ENCODE measurements around the gene SMAGP.
"Not testable (repeated sequence)": the region's sequence is repeated elsewhere in the genome, so short reads cannot be mapped to it uniquely, and the experiment has no call there.

Gene SMAGP

DNA sequence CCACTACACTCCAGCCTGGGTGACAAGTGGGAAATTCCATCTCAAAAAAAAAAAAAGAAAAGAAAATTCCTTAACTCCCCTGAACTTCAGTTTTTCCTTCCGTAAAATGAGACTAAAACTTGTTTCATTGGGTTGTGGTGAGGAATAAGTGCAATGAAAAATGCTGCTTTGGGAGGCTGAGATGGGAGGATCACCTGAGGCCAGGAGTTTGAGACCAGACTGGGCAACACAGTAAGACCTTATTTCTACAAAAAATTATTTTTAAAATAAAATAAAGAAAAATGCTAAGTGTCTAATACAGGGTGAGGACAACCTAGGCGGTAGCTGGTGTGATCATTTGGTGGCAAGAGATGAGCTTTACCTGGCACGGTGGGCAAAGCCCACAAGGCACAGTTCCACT, 6.9 kb downstream of the SMAGP start:
- no peak for DNase-seq

DNA sequence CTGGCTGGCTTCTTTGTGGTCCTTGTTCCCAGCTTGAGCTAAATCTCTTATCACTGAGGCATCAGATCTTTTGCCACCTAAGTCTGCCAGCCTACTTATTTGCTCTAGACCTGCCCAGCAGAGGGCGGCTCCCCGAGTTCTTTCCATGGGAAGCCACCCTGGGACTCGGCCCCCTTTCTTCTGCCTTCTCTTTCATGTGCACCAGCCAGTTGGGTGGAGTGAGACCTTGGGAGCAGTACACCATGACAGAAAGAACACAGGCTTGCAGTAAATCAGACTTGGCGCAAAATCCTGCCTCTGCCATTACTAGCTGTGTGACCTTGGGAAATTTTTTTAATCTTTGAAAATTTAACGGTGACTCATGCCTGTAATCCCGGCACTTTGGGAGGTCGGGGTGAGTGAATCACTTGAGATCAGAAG, 7.4 kb downstream of the SMAGP start:
- DNase-seq, result peak; percentile 49 to 56

DNA sequence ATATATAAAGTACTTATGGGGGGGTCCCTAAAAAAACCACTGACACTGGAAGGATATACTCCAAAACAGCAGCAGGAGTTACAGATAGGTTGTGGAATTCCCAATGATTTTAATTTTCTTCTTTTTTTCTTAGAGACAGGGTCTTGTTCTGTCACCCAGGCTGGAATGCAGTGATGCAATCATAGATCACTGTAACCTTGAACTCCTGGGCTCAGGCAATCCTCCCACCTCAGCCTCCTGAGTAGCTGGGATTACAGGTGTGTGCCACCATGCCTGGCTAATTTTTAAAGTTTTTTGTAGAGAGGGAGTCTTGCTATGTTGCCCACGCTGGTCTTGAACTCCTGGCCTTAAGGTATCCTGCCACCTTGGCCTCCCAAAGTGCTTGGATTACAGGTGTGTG, 10.6 kb downstream of the SMAGP start:
- DNase-seq, result not testable (repeated sequence)

DNA sequence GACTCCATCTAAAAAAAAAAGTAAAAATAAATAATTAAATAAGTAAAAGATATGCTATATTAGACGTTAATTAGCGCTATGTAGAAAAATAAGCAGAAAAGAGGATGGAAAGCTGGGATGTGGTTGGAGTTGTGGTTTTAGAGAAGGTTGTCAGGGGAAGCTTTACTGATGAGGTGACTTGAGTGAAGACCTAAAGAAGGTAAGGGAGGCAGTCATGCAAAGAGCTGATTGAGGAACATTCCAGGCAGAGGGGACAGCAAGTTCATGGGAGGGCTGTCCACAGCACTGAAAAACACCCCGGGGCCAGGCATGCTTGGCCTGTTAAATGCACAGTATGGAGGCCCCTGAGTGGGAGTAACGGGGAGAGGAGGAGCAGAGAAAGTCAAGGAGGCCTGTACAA, 15.7 kb downstream of the SMAGP start:
- no peak for DNase-seq

DNA sequence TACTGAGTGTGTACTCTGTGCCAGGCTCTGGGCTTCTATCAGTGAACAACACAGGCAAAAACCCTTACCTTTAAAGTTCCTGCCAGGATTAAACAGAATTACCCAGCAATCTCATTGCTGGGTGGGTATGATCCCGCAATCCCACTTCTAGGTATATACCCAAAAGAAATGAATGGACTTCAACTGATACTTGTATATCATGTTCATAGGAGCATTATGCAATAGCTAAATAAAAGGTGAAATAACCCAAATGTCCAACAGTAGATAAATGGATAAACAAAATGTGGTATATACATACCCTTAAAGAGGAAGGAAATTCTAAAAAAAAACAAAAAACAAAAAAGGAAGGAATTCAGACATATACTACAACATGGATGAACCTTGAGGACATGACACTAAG, 16.9 kb downstream of the SMAGP start:
- no peak for DNase-seq

DNA sequence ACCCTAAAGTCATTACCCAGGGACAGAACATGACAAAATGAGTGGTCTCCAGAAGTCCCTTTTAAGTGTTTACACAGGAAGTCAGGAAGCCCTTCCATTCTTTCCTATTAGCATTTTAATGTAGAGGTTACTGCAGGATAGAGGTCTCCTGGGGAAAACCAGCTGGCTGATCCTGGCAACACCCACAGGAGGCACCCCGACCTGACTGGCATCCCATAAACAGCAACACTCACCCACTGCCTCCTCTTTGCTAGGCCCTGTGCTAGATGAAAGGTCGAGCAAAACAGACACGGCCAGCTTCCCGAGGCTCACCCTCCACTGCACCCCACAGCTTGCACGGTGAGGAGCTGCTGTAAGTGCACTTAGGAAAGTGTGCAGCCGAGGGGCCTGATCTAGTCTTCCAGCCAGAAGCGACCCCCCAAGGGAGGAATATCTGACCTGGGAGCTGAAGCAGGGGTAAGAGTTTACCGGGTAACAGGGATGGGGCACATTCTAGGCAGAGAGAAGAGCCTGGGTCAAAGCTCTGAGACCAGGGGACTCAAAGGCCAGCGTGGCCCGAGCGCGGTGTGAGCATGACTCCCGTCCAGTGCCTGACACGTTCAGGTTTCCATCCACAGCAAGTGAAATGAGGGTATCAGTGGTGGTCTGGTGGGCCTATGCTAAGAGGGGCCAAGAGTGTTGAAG, 22.6 kb downstream of the SMAGP start:
- no peak for DNase-seq

DNA sequence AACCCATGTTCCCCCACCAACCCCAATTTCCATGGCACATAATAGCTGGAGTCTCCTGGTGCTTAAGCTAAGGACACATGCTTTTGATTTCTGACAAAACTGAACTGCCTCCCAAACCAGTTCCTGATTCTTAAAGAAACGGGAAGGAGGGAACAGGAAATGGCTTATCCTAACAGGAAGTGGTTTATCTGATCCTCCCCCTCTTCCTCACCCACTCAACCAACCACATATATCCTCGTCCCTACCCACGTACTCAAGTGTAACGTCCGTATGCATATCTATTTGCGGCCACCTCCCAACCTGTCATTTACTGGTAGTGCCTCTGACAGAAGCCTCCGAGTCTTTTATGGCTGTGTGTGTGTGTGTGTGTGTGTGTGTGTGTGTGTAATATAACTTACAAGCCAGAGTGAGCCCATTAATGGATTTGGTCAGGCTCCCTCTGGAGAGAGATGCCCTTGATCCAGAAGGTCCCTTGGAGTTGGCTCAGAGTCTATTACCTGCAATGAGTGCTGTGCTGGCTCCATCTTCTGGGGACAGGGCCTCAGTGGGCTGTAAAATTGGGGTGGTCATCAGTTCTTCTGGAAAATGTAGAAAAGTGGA, 23.9 kb downstream of the SMAGP start:
- peak; percentile 88 to 89 for DNase-seq

DNA sequence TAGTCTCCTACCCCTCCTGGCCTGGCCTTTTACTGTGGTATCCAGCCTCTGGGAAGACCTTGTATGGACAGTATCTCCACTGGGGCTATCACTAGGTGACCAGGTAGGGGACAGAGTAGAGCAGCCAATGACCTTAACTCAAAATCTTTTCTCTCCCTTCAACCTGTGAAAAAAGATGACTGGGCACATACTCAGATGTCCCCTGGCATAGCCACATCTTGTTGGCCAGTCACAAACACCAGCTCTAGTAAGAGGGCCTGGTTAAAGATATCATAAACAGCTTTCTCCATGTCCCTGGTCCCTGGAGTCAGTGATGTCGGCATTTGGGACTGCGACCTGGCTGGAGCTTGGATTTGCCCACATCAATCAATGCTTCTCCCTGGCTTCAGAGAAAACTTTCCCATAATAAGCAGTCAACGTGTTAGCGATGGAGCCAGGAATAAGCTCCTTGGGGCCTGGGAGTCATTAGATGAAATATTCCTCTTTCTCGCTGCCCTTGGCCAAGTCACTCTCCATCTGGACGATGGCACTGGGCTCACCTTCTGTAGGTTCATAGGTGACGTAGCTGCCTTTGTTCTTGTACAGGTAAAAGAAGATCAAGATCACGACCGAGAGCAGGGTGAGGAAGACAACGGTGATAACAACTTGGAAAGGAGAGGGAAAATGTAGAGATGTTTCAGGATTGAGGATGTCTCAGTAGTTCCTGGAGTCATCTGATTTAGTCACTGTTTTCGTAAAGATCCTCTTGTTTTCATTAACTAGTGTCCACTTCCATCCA, 24.6 kb downstream of the SMAGP start:
- no peak for DNase-seq

DNA sequence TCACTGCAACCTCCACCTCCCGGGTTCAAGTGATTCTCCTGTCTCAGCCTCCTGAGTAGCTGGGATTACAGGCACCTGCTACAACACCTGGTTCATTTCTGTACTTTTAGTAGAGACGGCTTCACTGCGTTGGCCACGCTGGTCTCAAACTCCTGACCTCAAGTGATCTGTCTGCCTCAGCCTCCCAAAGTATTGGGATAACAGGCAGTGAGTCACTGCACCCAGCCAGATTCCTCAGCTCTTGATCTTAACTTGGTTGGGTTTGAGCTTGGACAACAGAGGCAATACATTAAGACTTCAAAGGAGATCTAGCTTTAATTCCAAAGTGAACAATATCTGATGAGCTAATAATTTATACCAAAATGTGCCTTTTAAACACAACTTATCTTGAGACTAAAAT, 25.9 kb downstream of the SMAGP start:
- no peak for DNase-seq

DNA sequence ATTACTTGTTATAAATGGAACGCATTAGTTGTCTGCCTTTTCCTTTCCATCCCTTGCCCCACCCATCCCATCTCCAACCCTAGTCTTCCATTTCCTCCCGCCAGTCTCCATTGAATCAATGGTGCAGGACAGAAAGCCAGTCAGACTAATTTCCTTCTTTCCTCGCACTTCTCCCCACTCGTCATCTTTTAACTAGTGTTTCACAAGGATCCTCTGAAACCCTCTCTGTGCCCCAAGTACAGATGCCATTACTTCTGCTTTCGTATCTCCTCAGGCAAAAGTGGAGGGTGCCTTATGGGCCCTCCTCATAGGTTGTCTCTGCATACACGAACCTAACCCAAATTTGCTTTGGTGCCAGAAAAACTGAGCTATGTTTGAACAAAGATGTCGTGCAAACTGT, 27.3 kb downstream of the SMAGP start:
- peak; percentile 71 to 79 for DNase-seq

DNA sequence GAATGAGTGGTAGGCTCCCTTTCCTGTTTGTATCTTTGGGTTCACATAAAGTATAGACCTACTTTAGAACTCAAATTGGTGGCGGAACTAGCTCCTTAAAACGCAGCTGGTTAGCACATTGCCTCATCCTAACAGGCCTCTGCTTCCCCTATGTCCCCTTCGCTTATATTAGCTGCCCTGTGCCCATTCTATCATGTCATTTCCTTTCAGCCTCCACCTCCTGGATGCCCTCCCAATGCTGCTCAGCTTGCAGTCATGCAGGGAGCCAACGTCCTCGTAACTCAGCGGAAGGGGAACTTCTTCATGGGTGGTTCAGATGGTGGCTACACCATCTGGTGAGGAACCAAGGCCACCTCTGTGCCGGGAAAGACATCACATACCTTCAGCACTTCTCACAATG, 28.1 kb downstream of the SMAGP start:
- peak; percentile 64 to 72 for DNase-seq

DNA sequence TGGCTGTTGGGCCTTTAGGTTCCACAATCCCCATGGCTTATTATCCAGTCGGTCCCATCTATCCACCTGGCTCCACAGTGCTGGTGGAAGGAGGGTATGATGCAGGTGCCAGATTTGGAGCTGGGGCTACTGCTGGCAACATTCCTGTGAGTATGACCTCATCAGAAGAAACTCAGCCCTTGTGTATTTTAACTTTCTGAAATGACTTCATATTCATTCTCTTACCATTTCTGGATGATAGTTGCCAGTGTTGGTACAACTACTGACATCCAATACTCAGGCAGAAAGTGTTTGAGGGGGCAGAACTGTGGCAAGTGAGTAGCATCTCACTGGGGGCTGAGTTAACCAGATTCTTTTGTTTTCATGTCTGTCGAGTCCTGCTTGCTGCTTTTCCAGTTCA, 29.2 kb downstream of the SMAGP start:
- no peak for DNase-seq

DNA sequence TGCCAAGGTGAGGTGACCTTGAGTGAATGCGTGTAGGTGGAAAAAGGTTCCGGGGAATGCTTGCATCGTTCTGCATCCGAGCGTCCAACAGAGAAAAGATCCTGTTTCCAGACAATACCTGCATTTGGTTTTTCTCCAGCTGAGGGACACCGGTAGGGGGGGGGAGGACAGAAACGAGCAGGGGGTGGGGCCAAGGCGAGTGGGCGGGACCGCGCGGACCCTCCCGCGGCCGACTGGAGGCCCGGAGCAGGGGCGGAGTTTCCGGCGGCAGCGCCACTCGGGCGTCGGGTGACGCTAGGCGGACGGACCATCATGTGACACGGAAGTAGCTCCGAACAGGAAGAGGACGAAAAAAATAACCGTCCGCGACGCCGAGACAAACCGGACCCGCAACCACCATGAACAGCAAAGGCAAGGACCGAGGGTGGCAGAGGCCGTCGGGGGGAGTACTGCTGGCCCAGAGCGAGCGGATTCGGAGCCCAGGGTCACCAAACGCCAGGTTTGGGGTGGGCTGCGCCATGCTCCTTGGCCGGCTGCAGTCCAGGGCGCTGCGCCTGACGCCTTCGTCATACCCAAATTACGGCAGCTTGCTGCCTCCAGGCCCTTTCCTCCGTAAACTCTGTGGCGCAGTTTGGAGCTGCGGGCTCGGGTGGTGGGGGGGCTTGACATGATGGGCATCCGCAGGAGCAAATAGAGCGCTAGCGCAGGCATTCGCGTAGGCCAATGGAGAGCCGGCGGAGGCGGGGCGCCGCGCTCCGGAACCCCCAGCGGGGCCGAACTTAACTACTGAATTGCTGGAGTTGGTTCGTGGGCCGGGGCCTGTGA, 31.5 kb downstream of the SMAGP start, which contains the start of gene DAZAP2:
DAZAP2 (plus strand) TSS at position 317 of the 825 bp plus-strand sequence; CDS start at position 399, 82 bp downstream.
- peak; percentile 91 to 92 for DNase-seq

DNA sequence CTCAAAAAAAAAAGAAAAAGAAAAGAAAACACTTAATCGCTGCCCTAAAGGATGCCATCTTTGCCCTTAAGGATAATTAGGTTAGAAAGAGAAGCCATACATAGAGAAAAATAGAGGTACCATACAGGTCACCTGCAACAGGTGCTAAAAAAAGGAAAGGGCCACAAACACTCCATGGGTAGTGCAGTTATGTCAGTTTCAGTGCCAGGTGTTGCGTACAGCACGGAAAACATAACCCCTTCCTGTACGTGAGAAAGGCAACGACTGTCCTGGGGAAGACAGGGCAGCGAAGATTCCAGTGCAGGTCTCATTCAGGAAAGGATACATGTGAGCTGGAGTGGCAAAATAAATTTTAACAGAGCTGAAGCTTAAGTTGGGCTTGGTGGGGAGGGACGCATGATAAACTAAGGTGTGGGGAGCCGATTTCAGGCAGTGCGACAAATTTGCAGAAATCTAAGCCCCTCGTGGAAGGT, 32.1 kb downstream of the SMAGP start:
- DNase-seq, result no peak

DNA sequence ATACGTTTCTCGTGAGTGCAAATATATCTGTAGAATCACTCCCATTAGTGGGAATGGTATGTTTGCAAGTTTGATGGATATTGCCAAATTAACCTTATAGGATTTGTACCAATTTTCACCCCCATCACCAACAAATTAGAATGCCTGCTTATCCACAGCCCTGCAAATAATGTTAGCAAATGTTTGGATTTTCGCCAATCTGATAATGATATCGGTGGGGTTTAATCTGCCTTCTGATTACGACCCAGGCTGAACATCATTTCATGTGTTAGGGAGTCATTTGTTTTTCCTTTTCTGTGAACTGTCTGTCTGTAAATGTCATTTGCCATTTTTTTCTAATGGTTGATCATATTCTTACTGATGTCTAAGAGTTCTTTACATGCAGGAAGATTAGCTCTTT, 35.7 kb downstream of the SMAGP start:
- no peak for DNase-seq

DNA sequence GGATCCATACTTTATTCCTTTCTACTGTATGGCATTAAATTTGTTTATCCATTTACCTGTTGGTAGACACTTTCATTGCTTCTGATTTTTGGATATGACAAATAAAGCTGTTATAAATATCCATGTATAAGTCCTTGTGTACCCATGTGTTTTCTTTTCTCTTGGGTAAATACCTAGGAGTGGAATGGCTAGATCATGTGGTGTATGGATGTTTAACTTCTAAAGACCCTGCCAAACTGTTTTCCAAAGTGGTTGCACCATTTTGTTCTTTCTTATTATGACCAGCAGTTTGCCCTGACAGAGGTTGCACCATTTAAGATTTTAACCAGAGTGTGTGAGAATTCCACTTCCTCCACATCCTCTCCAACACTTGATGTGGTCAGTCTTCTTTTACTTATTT, 37.6 kb downstream of the SMAGP start:
- no peak for DNase-seq

DNA sequence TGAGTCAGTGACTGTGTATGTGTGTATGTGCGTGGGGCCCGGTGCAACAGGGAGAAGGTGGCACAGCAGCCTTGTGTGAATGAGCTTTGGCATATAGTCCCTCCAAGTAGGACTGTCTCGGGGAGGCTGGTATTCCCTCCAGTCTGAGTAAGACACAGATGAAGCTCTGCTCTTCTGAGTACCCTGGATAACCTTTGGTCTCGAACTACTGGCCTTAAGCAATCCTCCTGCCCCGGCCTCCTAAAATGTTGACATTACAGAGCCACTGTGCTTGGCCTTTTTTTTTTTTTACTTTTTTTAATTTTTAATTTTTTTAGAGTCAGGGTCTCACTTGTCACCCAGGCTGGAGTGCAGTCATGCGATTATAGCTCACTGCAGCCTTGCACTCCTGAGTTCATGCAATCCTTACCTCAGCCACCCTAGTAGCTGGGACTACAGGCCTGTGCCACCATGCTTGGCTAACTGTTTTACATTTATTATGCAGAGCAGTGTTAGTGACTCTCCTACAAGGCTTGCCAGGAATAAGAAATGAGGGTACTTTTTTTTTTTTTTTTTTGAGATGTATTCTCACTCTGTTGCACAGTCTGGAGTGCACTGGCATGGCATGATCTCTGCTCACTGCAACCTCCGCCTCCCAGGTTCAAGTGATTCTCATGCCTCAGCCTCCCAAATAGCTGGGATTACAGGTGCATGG, 41.0 kb downstream of the SMAGP start:
- DNase-seq, result no peak

DNA sequence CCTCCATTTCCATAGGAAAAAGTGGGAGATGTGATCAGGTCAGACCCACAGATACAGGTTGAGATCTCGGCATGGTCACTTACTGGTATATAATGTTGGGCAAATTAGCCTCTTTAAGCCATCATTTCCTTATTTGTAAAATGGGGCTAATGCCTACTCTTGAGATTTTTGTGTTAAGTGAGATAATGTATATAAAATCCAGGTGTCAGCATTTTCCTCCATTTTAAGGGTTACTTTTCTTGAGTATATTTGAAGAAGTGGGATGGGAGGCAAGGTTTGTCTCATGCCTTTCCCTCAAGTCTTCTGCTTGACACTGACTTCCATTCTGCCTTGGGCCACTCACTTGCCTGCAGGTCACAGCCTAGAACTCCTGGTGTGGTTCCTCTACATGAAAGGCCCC, 42.3 kb downstream of the SMAGP start:
- no peak for DNase-seq

DNA sequence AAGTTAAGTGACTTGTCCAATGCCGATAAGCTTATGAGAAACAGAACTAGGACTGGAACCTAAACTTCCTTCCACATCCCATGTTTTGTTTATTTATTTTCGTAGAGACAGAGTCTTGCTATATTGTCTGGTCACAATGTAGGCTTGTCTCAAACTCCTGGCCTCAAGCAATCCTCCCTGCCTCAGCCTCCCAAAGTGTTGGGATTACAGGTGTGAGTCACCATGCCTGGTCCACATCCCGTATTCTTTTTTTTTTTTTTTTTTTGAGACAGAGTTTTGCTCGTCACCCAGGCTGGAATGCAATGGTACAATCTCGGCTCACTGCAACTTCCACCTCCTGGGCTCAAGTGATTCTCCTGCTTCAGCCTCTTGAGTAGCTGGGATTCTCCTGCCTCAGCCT, 43.1 kb downstream of the SMAGP start:
- not testable (repeated sequence) for DNase-seq

DNA sequence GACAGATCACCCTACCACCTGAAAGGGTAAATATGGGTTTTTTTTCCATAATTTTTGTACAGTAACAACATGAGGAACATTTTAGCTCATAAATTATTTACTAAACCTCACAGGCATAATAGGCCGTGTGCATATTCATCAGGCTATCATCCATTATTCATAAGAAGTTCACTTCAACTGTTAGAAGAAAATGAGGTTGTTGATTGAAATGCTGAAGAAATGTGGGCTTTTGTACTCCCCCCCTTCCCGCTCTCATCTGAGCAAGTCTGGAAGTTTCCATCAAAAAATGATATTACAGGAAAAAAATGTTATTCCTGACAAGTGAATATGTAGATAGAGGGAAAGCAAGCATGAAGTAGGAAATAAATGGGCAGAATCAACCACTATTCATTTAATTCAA, 44.4 kb downstream of the SMAGP start:
- DNase-seq, result no peak

DNA sequence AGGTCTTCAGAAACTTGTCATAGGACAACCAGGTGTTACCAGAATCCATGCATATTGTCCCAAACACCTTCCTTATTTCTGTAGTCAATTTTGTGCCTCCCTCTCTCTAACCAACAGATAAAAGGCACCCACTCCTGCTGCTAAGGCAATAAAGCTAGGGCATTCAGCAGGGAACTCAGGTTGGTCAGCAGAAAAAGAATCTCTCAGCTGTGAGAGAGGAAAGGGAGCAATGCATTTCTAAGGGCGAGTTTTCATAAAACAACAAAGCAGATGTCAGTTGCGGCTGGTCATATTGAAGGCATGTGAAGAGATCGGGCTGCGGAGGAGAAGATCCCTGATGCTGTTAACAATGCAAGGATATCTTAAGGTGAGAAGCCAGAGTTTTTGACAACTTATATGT, 45.0 kb downstream of the SMAGP start:
- no peak for DNase-seq

DNA sequence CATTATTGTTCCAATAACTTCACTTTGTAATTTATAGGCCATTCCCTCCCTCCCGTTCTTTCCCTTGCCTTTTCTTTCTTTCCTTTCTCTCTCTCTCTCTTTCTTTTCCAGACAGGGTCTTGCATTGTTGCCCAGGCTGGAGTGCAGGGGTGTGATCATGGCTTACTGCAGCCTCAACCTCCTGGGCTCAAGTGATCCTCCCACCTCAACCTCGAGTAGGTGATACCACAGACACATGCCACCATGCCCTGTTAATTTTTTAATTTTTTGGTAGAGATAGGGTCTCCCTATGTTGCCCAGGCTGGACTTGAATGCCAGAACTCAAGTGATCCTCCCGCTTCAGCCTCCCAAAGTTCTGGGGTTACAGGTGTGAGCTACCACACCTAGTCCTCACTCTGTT, 45.6 kb downstream of the SMAGP start:
- no peak for DNase-seq
